ENCODE results near the gene DDX19B.
"Not testable (repeated sequence)": the region's sequence is repeated elsewhere in the genome, so short reads cannot be mapped to it uniquely, and the experiment has no call there.

The DDX19B gene

DNA sequence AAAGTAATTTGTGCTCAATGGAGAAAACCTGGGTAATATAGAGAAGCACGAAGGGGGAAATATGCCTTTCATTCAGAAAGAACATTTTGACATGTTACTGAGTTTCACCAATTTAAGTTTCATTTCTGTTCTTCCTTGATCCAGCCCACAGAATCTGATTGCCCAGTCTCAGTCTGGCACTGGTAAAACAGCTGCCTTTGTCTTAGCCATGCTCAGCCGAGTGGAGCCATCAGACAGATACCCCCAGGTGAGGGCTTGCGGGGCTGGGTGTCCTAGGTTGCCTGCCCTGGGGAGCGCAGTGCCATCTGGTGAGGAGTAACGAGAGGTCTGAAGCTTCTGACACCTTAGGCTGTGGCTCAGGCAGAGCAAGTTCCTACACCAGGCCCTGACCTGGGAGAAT lies 65.4 kb downstream of the DDX19B start:
- peak; percentile 45 for DNase-seq

DNA sequence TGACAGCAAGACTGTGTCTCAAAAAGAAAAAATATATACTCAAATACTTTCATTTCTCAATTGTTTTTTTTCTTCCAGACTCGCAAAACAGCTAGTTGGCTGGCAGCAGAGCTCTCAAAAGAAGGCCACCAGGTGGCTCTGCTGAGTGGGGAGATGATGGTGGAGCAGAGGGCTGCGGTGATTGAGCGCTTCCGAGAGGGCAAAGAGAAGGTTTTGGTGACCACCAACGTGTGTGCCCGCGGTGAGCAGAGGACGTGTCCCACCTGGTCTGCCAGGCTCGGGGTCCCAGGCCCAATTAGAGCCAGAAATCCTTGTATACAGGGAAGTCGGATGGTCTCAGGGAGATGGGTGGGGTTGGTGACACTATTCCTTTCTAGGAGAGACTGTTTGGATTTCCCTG lies 71.2 kb downstream of the DDX19B start:
- DNase-seq, result not testable (repeated sequence)

DNA sequence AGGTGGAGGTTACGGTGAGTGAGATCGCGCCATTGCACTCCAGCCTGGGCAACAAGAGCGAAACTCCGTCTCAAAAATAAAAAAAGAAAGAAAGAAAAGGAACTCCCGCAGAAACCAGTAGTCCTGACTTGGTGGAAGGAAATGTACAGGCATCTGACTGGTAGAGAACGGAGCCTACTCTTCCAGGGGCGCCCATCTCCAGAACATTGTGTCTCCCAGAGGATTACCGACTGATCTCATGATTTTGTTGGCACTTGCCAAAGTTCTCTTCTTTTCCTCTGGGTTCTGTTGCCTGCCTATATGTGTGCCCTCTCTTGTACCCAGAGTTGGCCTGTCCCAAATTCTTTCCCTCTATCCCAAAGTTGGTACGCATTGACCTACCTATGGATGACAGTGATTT lies 71.9 kb downstream of the DDX19B start:
- DNase-seq, result no peak

DNA sequence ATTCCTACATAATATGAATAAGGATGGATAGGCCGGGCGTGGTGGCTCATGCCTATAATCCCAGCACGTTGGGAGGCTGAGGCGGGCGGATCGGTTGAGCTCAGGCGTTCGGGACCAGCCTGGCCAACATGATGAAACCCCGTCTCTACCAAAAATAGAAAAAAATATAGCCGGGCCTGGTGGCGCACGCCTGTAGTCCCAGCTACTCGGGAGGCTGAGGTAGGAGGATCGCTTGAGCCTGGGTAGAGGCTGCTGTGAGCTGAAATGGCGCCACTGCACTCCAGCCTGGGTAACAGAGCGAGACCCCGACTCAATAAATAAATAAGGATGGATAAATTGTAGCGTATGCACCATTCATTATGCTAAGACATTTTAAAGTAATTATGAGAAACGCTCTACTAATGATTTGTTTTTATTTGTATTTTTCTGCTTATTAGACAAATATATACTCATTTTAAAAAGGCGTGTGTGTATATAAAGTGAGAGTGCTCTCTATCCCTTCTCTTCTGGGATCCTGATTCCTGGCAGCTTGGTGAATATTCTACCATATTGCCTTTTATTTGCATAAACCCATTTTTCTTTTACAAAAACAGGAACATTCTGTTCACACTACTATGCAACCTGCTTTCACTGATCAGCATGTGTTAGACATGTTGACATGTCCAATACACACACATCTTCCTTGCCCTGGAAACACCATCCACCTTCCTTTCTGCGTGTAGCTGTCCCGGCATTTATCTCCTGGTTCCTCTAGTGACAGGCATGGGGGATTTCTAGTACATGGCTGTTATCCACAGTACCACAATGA lies 74.1 kb downstream of the DDX19B start:
- no peak for DNase-seq

DNA sequence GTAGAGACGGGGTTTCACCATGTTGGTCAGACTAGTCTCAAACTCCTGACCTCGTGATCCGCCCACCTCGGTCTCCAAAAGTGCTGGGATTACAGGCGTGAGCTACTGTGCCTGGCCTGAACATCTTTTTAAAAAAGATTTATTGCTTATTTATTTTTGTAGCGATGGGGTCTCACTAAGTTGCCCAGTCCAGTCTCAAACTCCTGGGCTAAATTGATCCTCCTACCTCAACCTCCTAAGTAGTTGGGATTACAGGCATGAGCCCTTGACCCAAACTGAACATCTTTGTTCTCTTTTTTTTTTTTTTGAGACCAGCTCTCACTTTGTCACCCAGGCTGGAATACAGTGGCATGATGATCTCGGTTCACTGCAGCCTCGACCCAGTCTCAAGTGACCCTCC lies 75.2 kb downstream of the DDX19B start:
- DNase-seq, result no peak

DNA sequence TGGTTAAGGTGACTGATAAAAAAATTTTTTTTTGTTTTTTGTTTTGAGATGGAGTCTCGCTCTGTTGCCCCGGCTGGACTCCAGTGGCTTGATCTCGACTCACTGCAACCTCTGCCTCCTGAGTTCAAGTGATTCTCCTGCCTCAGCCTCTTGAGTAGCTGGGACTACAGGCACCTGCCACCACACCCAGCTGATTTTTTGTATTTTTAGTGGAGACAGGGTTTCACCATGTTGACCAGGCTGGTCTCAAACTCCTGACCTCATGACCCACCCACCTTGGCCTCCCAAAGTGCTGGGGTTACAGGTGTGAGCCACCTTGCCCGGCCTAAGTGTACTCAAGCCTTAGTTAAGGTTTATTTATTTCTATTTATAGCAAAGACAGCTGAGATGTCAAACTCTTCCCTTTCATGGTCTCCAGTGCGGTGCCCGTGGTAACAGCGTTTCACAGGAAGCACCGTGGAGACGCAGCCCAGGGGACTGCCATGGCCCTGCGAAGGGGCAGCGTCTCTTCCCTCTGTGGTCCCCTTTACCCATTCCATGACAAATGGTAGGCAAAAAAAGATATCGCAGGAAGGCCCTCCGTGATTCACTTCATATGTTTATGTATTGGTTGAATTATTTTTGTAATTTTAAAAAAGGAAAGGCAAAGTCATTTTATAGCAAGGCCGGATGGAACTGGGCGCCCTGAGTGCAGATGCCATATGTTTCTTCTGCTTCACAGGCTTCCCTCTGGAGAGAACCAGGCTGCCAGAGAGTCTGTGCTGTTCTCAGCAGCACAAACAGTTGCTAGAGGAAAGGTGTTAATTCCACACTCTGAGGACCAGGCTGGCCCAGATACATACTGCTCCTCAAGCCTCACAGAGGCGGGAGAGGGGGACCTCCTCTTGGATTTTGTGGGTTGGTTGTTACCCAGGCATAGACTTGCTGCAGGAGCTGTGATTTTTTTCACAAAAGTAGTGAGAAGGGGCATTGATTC lies 76.9 kb downstream of the DDX19B start:
- DNase-seq, result peak; percentile 94

DNA sequence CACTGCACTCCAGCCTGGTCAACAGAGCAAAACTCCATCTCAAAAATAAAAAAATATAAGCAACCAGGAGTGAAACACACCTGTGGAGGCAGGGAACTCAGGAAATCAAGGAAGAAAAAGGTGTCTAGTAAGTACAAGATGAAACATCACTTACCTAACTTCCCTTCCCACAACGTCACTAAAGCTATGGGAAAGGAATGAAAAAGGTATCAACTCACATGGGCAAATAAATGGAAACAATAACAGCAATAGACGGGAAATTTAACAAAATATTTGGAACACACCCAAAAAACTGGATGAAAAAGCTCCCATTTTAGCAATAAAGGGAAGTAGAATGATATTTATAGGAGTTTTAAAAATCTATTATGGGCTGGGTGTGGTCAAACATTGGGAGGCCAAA lies 78.8 kb downstream of the DDX19B start:
- DNase-seq, result no peak

DNA sequence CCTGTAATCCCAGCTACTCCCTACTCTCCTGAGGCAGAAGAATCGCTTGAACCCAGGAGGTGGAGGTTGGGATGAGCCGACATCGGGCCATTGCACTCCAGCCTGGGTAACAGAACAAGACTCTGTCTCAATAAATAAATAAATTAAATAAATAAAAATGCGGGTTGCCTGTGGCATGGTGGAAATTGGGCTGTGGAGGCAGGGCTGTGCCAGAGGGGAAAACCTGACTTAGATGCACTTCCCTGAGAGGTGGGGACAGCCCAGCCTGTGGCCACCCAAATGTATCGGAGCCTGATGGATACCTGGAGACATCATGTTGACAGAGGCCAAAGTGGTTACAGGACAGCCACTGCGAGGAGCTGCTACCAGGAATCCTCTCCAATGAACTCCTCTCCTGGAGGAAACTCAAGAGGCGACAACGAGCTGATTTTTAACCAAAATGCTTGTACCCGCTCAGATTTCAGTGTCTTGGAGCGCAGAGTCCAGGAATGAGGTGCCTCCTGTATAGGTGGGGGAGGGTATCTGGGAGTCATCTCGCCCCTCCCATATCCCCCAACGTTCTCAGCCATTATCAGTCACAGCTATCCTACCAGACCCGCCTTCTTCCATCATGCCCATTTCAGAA lies 80.0 kb downstream of the DDX19B start:
- no peak for DNase-seq

DNA sequence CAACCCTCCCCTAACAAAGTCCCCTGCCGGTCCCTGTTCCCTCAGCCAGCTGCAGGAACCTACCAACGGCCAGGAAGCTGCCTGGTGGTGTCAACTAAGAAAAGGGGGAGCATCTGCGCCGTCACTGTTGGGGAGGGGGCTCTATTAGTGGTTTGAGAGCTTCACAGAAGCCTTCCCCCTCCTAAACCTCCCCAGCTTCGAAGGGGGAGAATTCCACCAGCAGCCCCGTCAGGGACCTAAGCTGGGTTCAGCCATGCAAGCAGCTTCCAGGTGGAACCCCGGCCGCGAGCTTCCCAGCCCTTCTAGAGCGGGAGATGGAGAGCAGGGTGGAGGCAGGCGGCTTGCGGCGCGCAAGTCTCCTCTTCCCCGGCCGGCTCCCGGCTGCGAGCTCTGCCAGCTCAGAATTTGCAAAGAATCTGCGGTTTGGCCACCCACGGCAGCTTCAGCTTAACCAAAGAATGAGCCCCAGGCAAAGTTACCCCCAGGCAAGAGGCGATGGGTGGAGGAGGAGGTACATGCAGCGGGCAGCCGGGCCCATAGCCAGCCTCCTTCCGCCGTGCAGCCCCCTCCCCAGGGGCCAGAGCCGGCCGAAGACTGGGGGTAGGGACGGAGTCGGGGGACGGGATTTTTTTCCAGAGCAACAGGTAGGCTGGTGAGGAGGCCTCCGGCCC lies 81.4 kb downstream of the DDX19B start:
- DNase-seq, result peak; percentile 57

DNA sequence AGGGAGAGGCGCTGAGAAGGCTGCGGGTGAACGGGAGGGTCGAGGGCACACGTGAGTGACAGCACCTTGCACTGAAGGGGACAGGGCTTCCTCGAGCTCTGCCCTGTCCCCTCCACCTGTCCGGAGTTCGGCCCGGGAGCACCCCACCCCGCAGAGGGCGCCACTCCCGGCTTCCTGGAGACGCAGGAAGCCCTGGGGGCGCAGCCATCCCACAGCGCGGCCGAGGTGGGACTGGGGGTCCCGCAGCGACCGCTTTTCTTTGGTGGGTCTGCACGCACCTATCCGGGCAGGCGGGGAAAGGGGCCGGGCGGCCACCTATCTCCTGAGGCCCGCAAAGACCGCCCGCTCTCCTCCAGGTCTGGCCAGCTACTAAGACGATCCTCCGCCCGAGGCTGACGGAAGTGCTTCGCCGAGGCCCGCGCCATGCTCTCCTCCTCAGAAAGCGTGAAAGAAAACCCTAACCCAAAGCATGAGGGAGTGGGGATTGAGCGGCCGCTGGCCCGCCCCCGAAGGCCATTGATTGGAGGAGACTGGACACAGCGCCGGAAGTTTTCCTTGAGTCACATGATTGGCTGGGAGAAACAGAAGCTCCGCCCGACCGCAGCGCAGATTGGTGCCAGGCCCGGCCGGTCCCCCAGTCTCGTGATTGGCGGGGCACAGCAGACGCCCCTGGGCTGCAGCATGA lies 82.1 kb downstream of the DDX19B start:
- DNase-seq, result peak; percentile 99

DNA sequence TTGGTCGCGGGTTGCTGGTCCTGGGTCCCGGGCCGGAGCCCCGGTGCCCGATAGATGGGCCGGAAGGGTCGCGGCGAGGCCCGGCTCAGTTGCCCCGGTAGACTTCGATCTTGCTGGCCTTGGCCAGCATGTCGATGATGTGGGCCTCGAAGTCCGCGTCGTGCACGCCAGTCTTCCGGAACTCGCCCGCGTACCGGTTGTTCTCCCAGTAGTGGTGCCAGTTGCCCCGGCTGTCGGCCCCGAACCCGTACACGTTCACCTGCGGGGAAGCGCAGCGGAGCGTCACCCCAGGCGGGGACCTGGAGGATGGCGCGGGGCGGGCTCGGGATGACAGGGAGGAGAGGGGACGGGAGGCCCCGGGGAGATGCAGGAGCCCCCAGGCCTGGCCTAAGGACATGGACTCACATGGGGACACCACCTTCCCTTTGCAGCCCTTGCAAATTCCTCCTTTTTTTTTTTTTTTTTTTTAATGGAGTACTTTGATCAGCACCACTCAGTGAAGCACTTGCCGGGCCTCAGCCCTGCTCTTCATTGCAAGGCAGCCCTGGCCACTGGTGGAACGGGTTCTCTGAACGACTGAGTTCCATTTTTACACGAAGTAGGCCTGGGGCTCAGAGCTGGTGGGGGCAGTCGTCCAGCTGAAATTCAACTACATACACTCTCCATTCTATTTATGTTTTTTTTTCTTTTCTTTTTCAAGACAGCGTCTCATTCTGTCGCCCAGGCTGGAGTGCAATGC lies 82.8 kb downstream of the DDX19B start:
- DNase-seq, result no peak

DNA sequence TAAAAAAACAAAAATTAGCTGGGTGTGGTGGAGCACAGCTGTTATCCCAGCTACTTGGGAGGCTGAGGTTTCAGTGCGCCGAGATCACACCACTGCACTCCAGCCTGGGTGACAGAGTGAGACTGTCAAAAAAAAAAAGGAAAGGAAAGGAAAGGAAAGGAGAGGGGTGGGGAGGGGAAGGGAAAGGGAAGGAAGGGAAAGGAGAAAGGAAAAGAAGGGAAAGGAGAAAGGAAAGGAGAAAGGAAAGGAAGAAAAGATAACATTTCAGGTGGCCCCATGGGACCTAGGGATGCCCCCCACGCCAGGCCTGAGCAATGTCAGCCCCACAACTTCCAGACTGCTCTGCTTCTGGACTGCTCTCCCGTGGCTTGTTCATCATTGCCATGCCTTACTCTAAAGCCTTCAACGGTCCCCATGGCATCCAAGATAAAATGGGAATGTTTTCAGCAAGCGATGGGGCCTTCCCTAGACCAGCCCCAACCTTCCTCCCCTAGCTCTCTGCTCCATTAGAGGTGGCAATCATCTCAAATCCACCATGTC lies 84.5 kb downstream of the DDX19B start:
- no peak for DNase-seq
